Keratinocyte (primary cell): ENCODE measurements around the gene RP9. TPM values are rescaled to one million over a fixed set of nuclear protein-coding genes. Genes with fewer than 3 reads are reported as not detected.
A peak's percentile ranks its signal among the peaks of the same experiment; 100 is the strongest.

Source experiments
- DNase-seq: peaks from one replicate; pipeline ENCODE4 v3.0.0-alpha.2; 2011; ENCODE audit warnings: low read depth, missing footprints, low spot score
- FAIRE-seq: peaks from 2 replicates; lab custom pipeline; 2011; peaks lifted over from hg19 to GRCh38; lab: Jason Lieb, UNC
- H2AFZ ChIP-seq: 2 replicates; pipeline ENCODE4 v1.6.0; 2012; ENCODE audit warnings: low read length, control low read depth, inconsistent platforms; ENCODE audit not compliant: control insufficient read depth
- H3K27ac ChIP-seq: 2 replicates; pipeline ENCODE4 v1.5.1; 2011; ENCODE audit warnings: low read length; ENCODE audit not compliant: control insufficient read depth, insufficient read depth
- H3K27me3 ChIP-seq: 3 replicates; pipeline ENCODE4 v1.6.0; 2011; ENCODE audit warnings: low read length; ENCODE audit not compliant: control insufficient read depth, insufficient read depth; ENCODE audit errors: extremely low read depth
- H3K36me3 ChIP-seq, 2 experiments: 2 replicates in 1 of 2; 3 replicates in 1 of 2; pipeline ENCODE4 v1.5.1; 2011; ENCODE audit warnings: low read length in 2 of 2, mild to moderate bottlenecking in 1 of 2; ENCODE audit not compliant: control insufficient read depth in 2 of 2, insufficient read depth in 2 of 2; ENCODE audit errors: extremely low read depth in 1 of 2
- H3K4me1 ChIP-seq: 3 replicates; pipeline ENCODE4 v1.5.1; 2011; ENCODE audit warnings: low read length; ENCODE audit not compliant: control insufficient read depth, insufficient read depth; ENCODE audit errors: extremely low read depth
- H3K4me2 ChIP-seq: 3 replicates; pipeline ENCODE4 v1.6.0; 2011; ENCODE audit warnings: low read depth, low read length; ENCODE audit not compliant: control insufficient read depth, insufficient read depth; ENCODE audit errors: extremely low read depth
- H3K4me3 ChIP-seq, 3 experiments: fragments of 200-600 bp in 1 of 3; sonication (generic) in 1 of 3; 2 replicates in 2 of 3; 3 replicates in 1 of 3; pipeline ENCODE4 v1.5.1; 2011 to 2016; ENCODE audit warnings: low read length in 3 of 3, mild to moderate bottlenecking in 3 of 3, control low read depth in 2 of 3, inconsistent platforms in 1 of 3, low read depth in 1 of 3, mixed read lengths in 1 of 3, mixed run types in 1 of 3, moderate library complexity in 1 of 3; ENCODE audit not compliant: control insufficient read depth in 2 of 3, insufficient read depth in 2 of 3; ENCODE audit errors: extremely low read depth in 1 of 3
- H3K79me2 ChIP-seq: 2 replicates; pipeline ENCODE4 v1.6.0; 2012; ENCODE audit warnings: low read length; ENCODE audit not compliant: control insufficient read depth, insufficient read depth
- H3K9ac ChIP-seq: 3 replicates; pipeline ENCODE4 v1.6.0; 2011; ENCODE audit warnings: low read length; ENCODE audit not compliant: control insufficient read depth, insufficient read depth; ENCODE audit errors: extremely low read depth
- H3K9me1 ChIP-seq: 3 replicates; pipeline ENCODE4 v1.6.0; 2011; ENCODE audit warnings: low read length; ENCODE audit not compliant: control insufficient read depth, insufficient read depth; ENCODE audit errors: extremely low read depth
- H3K9me3 ChIP-seq: 2 replicates; pipeline ENCODE4 v1.5.1; 2012; ENCODE audit warnings: low read depth, low read length; ENCODE audit not compliant: control insufficient read depth
- H4K20me1 ChIP-seq: 3 replicates; pipeline ENCODE4 v1.6.0; 2011; ENCODE audit warnings: low read length; ENCODE audit not compliant: control insufficient read depth, insufficient read depth; ENCODE audit errors: extremely low read depth
- EZH2 ChIP-seq: IDR thresholded peaks from one replicate; pipeline ENCODE4 v1.6.1; 2012; ENCODE audit warnings: inconsistent platforms, mild to moderate bottlenecking, low read length, moderate library complexity
- dilution Hi-C: fragments of 300-500 bp; cut with MboI; formaldehyde crosslinking; loops from one replicate; pipeline ENCODE4 v1.7.0; 2020; ENCODE audit warnings: low sequenced_read_pairs; ENCODE audit not compliant: extremely low pct_ligation_motif_present
- polyA plus RNA-seq, 5 experiments: library from polyadenylated mRNA; depleted of rRNA in 3 of 5; stranded (reverse) in 3 of 5; stranded (forward) in 1 of 5; unstranded in 1 of 5; fragments of >200 nt; gene quantifications; 1 replicate in 1 of 5; 2 replicates in 3 of 5; 3 replicates in 1 of 5; pipeline versions ENCODE4 v1.2.1 to v1.2.3, GENCODE V29; 2011 to 2012; ENCODE audit warnings: missing spikeins in 2 of 5, low read depth in 1 of 5, low replicate concordance in 1 of 5
- TF ChIP-seq, protein P1 (sequence below), 3 experiments: IDR thresholded peaks in 1 of 3; conservative IDR thresholded peaks in 1 of 3; optimal IDR thresholded peaks in 1 of 3; 2 replicates in 2 of 3; 3 replicates in 1 of 3; pipeline versions ENCODE3 to v1.5.1; 2011; ENCODE audit warnings: low read length in 3 of 3, mild to moderate bottlenecking in 3 of 3, moderate library complexity in 2 of 3, control low read depth in 1 of 3, inconsistent platforms in 1 of 3; ENCODE audit not compliant: insufficient read depth in 2 of 3; ENCODE audit errors: extremely low read depth in 1 of 3

RP9 gene
- polyA plus RNA-seq, 1 donor (not counting 4 experiments of a cell fraction or from before 2014, with no cell fraction given), result 17.4 TPM

DNA sequence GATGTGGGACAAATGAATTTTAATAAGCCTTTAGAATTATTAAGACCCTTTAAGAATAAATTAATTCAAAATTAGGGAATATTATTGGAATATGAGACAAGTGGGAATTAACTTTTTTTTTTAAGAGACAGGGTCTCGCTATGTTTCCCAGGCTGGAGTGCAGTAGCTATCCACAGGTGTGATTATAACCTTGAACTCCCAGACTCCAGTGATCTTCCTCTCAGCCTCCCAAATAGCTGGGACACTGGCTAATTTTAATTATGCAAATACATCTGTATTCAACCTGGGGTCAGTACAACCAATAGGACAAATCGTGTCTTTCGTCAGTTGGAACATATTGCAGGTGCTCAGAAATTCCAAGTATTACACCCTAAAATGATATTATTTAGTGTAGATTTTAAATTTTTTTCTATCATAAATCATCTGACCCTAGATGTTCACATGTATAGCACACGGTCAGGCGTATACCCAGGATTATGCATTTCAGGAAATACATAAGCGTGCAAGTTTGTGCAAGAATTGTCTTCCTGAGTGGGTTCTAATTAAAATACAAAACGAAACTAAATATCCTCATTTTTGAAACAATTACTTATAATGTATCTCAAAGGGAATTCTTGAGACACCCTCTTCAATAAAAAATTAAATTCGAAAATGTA, 47.8 kb downstream of the RP9 start:
- Histone ChIP-seq H3K4me3 (peak overlapping the region; percentile 53 to 98 (median 89)), H3K9me1 (no peaks in the 10 kb centered on the region), H2AFZ (no peak overlapping the region), H3K4me2 (peak overlapping the region; percentile 91), H3K9me3 (no peaks in the 10 kb centered on the region), H3K27me3 (no peaks in the 10 kb centered on the region), H4K20me1 (no peaks in the 10 kb centered on the region), H3K9ac (peak overlapping the region; percentile 89), H3K36me3 (no peaks in the 10 kb centered on the region), H3K4me1 (peaks cover 18% of the 10 kb centered on the region), H3K79me2 (peaks cover 59% of the 10 kb centered on the region), H3K27ac (peak overlapping the region; percentile 87)
- DNase-seq (no peak), FAIRE-seq (no peak)
- dilution Hi-C loops, result no loop called here
- TF ChIP-seq, protein P1, sequence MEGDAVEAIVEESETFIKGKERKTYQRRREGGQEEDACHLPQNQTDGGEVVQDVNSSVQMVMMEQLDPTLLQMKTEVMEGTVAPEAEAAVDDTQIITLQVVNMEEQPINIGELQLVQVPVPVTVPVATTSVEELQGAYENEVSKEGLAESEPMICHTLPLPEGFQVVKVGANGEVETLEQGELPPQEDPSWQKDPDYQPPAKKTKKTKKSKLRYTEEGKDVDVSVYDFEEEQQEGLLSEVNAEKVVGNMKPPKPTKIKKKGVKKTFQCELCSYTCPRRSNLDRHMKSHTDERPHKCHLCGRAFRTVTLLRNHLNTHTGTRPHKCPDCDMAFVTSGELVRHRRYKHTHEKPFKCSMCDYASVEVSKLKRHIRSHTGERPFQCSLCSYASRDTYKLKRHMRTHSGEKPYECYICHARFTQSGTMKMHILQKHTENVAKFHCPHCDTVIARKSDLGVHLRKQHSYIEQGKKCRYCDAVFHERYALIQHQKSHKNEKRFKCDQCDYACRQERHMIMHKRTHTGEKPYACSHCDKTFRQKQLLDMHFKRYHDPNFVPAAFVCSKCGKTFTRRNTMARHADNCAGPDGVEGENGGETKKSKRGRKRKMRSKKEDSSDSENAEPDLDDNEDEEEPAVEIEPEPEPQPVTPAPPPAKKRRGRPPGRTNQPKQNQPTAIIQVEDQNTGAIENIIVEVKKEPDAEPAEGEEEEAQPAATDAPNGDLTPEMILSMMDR (optimal IDR thresholded peaks at IDR 0.05 in 1 of 3, IDR thresholded peaks at IDR 0.05 in 1 of 3, conservative IDR thresholded peaks at IDR 0.05 in 1 of 3; ENCODE audit: extremely low read depth in 1 of 3, insufficient read depth in 2 of 3, low read length in 3 of 3), result no peak
- no peak for TF ChIP-seq EZH2

DNA sequence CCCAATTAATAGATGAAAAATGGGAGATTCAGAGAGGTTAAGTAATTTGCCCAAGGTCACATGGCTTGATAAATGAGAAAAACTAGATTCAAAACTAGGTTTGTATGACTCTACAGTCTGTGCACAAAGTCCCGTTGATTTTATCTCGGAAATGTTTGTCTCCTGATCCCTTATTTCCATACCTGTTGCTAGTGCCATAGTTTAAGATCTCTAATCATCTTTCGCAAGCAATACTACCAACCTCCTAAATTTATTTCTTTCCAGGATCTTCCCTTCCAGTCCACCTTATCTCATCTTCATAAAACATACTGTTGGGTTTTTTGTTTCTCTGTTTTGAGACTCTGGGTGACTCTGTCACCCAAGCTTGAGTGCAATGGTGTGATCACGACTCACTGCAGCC, 49.6 kb downstream of the RP9 start:
- DNase-seq, result no peak
- Histone ChIP-seq H3K4me3 (no peak overlapping the region), H3K9ac (no peak overlapping the region), H3K9me1 (no peaks in the 10 kb centered on the region), H3K79me2 (peaks cover 76% of the 10 kb centered on the region), H3K4me2 (no peak overlapping the region), H3K36me3 (no peaks in the 10 kb centered on the region), H3K9me3 (no peaks in the 10 kb centered on the region), H3K4me1 (peaks cover 19% of the 10 kb centered on the region), H3K27me3 (no peaks in the 10 kb centered on the region), H3K27ac (no peak overlapping the region), H2AFZ (no peak overlapping the region), H4K20me1 (no peaks in the 10 kb centered on the region)
- dilution Hi-C loops, result no loop called here
- FAIRE-seq, result no peak
- TF ChIP-seq EZH2, result no peak
- TF ChIP-seq, protein P1 (optimal IDR thresholded peaks at IDR 0.05 in 1 of 3, IDR thresholded peaks at IDR 0.05 in 1 of 3, conservative IDR thresholded peaks at IDR 0.05 in 1 of 3; ENCODE audit: extremely low read depth in 1 of 3, insufficient read depth in 2 of 3, low read length in 3 of 3), result no peak
